Hematopoietic multipotent progenitor cell treated with erythropoietin and hydrocortisone succinate and interleukin-3 and kit ligand, for 15 days (in vitro differentiated cells): ENCODE data around the gene SELENON.

ENCODE experiments used
- DNase-seq: peaks from one replicate; pipeline ENCODE4 v3.0.0-alpha.2; 2015; ENCODE audit warnings: low spot score

The SELENON gene

GRCh38 chr1:25794325-25794724 lies 5.7 kb upstream of the SELENON start:
- DNase-seq = no peak

GRCh38 chr1:25795211-25795610 lies 4.8 kb upstream of the SELENON start:
- no peak for DNase-seq

DNA sequence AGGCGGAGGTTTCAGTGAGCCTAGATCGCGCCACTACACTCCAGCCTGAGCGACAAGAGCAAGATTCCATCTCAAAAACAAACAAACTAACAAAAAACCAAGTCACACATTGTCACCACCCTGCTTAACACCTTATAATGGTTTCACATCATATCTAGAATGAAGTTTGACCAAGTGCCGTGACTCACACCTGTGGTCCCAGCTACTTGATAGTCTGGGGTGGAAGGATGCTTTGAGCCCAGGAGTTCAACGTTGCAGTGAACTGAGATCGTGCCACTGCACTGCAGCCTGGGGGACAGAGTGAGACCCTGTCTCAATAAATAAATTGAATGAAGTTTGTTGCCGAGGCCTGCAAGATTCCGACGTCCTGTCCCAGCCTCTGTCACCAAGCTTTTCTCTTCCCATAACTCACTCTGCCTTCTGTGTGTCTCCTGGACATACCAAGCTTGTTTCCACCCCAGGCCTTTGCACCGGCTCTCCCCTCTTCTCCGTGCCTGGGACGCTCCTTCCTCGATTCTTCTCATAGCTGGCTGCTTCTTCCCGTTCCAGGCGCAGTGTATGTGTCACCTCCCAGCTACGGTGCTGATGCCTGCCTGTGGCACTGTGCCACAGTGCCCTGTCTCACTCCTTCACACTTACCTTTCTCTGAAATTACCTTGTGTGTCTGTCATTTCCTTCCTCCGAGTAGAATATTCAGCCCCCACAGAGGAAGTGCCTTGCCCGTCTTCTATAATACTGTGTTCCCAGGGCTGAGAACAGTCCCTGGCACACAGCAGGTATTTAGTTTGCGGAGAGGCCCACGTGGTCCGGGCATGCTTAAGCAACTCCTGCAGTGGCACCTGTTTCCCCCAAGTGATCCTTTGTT lies 3.8 kb upstream of the SELENON start:
- DNase-seq = no peak

- DNase-seq = peak; percentile 48
Observed at GRCh38 chr1:25796811-25797458, 3.1 kb upstream of the SELENON start.

- DNase-seq = peak; percentile 28
Observed at GRCh38 chr1:25797939-25798338, 2.1 kb upstream of the SELENON start.

GRCh38 chr1:25798666-25799351 lies 1.2 kb upstream of the SELENON start:
- no peak for DNase-seq

DNA sequence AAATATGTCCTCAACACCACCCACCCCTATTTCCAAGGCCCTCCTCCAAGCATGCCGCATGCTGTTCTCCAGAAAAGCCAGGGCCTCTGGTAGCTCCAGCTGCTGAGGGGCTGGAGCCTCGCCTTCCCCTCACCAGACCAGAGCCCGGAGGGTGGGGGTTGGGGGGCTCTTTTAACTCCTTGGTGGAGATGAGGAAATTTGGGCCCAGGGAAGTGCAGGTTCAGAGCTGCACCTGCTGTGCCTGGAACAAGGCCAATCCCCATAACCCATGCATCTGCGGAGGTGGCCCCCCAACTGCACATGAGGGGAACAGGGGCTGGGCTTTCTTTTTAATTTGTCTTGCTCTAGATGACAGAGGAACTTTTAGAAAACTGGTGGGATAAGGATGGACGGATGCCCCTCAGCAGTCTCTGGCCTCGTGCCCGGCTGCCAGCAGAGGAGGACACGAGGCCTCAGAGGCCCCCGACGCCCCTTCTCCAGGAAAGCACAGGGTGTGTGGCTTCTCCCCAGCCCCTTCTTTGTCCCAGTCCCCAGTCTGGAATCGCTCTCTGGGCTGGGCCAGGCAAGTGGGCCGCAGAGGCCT lies 550 bp upstream of the SELENON start:
- no peak for DNase-seq

- no peak for DNase-seq
Observed at GRCh38 chr1:25800703-25801377, 847 bp downstream of the SELENON start.

GRCh38 chr1:25802915-25803314 lies 2.9 kb downstream of the SELENON start:
- no peak for DNase-seq

GRCh38 chr1:25803368-25803767 lies 3.4 kb downstream of the SELENON start:
- DNase-seq = no peak

- no peak for DNase-seq
Observed at GRCh38 chr1:25804244-25804963, 4.4 kb downstream of the SELENON start.

GRCh38 chr1:25804964-25805862 lies 5.2 kb downstream of the SELENON start:
- DNase-seq = no peak

DNA sequence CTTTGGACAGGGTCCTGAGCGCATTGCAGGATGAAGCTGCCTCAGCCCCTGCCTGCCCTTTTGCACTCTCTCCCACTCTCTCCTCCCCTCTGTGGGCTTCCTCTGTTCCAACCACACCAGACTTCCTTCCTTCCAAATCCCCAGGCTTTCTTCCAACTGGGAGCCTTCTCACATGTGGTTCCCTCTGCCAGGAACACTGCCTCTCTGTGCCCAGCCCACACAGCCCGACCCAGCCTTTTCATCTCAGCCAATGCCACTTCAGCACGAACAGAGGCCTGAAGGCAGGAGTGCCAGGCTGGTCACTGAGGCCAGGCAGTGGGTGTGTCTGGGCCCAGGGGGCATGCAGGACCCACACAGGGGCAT lies 5.9 kb downstream of the SELENON start:
- DNase-seq = no peak

- no peak for DNase-seq
Observed at GRCh38 chr1:25806418-25806817, 6.4 kb downstream of the SELENON start.

DNA sequence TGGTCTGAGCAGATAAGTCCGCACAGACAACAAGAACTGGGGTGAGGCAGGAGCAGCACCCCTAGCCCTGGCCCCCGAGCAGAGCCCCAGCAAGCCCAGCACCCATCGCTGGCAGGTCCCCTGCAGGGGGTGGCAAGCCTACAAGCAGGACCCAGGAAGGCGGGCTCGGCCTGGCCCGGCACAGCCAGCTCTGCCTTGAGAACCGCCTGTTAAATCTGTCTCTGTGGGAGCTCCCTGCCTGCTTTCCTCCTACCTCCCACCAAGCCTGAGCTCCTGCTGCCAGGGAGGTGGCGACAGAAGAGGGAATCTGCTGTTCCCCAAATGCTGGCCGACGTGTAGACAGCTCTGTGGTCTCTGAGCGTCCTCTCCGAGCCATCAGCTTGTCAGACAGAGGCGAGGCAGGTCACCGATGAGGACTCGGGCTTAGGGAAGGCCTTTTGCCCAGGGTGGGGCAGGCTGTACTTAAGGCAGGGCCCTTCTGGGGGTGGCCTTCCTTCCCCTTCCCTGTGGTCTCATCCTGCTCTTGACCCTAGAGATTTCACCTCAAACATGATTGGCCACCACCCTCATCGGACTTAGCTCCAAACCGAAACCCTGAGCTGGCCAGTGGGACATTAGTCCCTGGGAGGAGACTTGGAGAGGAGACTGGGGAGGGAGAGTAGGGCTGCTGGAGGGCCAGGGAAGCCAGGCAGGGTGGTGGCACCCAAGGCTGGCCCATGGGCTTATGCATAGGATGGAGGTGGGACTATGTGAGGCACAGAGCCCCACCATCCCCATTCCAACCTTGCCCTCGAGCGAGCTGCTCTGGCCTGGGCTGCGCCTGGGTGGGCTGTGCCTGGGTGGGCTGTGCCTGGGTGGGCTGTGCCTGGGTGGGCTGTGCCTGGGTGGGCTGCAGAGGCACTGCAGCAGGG lies 7.7 kb downstream of the SELENON start:
- DNase-seq = no peak

DNA sequence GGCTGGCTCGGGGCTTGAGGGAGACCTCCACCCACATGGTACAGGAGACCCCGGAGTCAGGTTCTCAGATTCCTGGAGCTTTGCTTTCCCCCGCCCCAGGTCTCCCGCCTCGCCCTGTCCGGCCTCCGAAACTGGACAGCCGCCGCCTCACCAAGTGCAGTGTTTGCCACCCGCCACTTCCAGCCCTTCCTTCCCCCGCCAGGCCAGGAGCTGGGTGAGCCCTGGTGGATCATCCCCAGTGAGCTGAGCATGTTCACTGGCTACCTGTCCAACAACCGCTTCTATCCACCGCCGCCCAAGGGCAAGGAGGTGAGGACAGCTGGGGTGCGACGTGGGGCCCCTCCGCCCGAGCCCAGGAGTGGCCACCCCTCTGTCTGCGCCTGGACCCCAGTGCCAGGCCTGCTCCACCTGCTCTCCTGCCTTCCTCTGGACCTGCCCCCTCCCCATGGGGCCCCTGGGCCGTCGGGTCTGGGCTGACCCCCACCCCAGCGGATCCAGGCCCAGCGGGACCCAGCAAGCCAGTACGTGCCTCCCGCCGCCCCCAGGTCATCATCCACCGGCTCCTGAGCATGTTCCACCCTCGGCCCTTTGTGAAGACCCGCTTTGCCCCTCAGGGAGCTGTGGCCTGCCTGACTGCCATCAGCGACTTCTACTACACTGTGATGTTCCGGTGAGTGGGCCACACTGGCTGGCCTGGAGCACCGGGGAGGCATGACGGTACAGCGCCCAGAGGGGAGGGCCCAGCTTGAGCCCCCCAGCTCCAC lies 8.7 kb downstream of the SELENON start:
- DNase-seq = no peak

- no peak for DNase-seq
Observed at GRCh38 chr1:25809283-25809926, 9.4 kb downstream of the SELENON start.

DNA sequence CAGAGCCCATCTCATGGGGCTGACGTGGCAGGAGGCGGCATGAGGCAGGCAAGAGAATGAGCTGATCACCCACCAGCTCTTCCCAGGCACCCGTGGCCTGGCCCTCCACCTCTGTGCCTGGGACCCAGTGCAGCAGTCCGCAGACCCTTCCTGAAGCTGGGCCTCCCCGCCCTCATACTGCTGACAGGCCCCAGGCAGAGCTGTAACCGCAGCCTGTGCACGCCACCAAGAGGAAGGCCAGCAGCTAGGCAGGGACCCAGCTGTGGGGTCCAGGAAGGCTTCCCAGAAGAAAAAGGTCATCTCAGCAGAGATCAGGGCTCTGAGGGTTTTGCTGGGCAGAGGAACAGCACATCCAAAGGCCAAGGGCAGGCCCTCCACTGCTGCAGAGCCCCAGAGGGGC lies 9.9 kb downstream of the SELENON start:
- no peak for DNase-seq
